ENCODE data around the gene CDO1.

CDO1 gene

GRCh38 chr5:115816226-115817081, at the start of gene CDO1:
CDO1 (minus strand) TSS chr5:115816659; CDS start chr5:115816397, 262 bp downstream.
- DNase-seq (ENCODE audit: extremely low read depth, low read depth), result peak; percentile 5
- no peak for TF ChIP-seq CTCF (IDR thresholded peaks at IDR 0.05; ENCODE audit: low read depth, low read length)

DNA sequence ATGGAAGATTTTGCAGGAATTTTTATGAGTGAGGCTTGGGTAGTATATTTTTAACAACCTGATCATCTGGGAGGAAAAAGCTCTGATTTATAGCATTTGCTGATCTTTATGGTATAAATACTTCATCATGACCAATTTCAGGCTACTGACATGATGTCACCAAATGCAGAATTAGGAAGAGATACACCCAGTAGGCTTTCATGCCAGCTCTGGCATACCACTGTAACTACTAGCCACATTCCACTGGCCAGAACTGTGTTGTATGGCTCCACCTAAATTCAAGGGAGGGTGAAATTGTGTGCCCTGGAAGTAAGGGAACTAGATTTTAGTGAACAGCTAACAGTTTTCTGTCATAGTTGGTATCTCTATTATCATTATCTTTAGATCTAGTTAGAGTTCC, 42.9 kb upstream of the CDO1 start:
- DNase-seq (ENCODE audit: extremely low read depth, low read depth), result no peak
- TF ChIP-seq CTCF (IDR thresholded peaks at IDR 0.05; ENCODE audit: low read depth, low read length), result no peak

- no peak for TF ChIP-seq CTCF (IDR thresholded peaks at IDR 0.05; ENCODE audit: low read depth, low read length)
- no peak for DNase-seq (ENCODE audit: extremely low read depth, low read depth)
Measured at GRCh38 chr5:115858396-115858795, 41.9 kb upstream of the CDO1 start.

DNA sequence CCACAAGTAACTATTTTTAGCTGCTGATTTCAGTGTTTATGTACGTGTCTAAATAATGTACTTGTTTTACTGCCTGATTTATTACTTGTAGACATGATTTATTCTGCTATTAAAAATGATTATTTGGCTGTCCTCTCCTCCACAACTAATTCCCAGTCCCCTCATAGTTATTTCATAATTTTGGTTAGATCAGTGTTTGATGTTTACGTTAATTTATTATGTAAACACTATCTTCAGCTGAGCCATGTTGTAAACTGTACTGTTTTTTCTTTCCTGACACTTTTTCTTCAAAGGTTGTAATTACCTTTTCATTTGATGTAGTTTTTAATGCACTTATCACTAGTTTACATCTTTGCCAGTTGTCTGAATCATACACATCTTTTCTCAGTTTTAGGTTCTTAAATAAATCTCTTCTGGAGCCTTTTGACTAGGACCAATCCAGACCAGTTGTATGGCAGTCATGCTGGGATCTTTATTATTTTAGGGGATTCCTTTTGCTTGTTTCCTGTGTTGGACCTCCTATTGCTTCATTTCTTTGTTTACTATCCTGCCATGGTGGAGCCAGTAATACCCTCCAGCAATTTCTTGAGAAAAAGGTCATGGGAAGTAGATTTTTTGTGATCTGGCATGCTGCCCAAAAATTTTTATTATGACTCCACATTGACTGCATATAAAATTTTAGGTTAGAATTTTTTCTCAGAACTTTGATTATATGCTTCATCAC, 41.3 kb upstream of the CDO1 start:
- no peak for TF ChIP-seq CTCF (IDR thresholded peaks at IDR 0.05; ENCODE audit: low read depth, low read length)
- peak; percentile 20 for DNase-seq (ENCODE audit: extremely low read depth, low read depth)

DNA sequence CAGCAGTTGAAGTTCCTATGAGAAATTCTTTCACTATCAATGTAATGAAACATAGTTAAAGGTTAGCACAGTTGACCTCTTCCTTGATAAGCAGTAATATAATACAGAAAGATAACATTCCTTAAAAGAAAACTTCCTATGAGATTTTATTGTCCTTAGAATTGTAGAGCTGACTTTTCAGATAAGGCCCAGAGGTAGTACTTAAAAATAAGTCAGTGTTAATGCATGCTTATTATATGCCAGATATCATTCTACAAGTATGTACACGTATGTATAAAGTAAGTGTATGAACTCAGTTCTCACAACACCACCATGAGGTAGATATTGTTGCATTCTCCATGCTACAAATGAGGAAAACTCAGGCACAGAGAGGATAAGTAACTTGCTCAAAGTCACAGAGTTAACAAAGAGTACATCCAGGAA, 40.6 kb upstream of the CDO1 start:
- TF ChIP-seq CTCF (IDR thresholded peaks at IDR 0.05; ENCODE audit: low read depth, low read length), result no peak
- no peak for DNase-seq (ENCODE audit: extremely low read depth, low read depth)

DNA sequence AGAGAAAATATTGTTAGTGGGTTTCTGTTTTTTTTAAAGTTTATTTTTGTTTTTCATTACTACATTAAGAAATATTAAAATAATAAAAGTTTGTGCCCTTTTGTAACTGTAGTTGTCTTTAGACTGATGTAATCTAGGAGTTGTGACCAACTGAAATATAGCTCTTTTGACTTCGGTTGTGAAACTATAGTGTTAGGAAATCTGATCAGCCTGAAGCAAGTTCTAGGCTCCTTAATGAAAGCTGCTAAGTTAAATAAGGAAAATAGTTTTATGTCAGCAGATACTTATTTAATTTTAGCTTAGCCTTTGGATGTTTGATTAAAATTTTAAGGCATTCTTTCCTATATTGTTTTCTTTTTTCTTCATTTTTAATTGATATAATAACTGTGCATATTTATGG, 39.5 kb upstream of the CDO1 start:
- no peak for DNase-seq (ENCODE audit: extremely low read depth, low read depth)
- TF ChIP-seq CTCF (IDR thresholded peaks at IDR 0.05; ENCODE audit: low read depth, low read length), result no peak

DNA sequence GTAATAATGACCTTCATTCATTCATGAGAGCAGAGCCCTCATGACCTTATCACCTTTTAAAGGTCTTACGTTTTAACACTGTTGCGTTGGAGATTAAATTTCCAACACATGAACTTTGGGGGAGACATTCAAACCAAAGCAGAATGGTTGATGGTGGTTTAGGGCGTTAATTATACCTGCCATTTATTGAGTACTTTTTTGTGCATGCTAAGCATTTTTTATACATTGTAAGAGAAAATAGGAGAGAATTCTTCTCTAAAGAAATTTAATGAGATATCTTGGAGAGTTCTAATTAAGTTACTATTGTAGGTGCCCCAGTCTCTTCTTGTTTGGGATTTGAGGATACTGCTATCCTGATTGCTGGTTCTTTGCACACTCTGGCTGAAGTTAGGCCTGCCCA, 37.7 kb upstream of the CDO1 start:
- TF ChIP-seq CTCF (IDR thresholded peaks at IDR 0.05; ENCODE audit: low read depth, low read length), result no peak
- no peak for DNase-seq (ENCODE audit: extremely low read depth, low read depth)
